HT-29 (cell line): ENCODE measurements around the gene KIF26B. TPM values are rescaled to one million over a fixed set of nuclear protein-coding genes. Genes with fewer than 3 reads are reported as not detected.

Experiments used
- DNase-seq: peaks from one replicate; pipeline ENCODE4 v3.0.0-alpha.2; 2015; ENCODE audit warnings: low spot score
- total RNA-seq: library from RNA; depleted of rRNA; stranded (reverse); fragments of >200 nt; shearing (Covaris generic); gene quantifications from 2 replicates; pipeline ENCODE4 v1.2.3, GENCODE V29; 2014

The KIF26B gene
- total RNA-seq, 1 experiment from 2014 or later = 0.74 TPM

- DNase-seq = no peak
Measured at GRCh38 chr1:245418077-245418476, 263.3 kb downstream of the KIF26B start.

GRCh38 chr1:245419461-245419978 lies 264.7 kb downstream of the KIF26B start:
- DNase-seq = no peak

DNA sequence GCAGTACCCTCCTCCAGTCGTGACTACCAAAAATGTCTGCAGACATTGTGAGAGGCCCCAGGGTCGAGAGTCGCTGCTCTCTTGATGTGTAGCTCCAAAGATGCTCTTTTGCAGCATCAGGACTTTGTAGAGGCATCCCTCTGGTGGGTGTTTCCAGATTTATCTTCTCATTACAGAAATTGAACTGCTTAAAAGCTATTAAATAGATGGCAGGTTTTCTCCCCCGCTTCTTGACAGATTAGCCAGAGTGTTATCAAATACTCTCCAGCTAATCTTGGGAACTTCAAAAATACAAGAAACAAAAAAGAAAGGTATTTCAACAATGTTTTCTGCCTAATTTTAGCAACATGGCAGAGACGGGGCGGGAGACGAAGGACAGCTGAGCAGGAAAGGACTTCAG lies 265.2 kb downstream of the KIF26B start:
- DNase-seq = no peak

- no peak for DNase-seq
Measured at GRCh38 chr1:245420926-245421325, 266.1 kb downstream of the KIF26B start.

GRCh38 chr1:245428681-245429080 lies 273.9 kb downstream of the KIF26B start:
- DNase-seq = no peak

DNA sequence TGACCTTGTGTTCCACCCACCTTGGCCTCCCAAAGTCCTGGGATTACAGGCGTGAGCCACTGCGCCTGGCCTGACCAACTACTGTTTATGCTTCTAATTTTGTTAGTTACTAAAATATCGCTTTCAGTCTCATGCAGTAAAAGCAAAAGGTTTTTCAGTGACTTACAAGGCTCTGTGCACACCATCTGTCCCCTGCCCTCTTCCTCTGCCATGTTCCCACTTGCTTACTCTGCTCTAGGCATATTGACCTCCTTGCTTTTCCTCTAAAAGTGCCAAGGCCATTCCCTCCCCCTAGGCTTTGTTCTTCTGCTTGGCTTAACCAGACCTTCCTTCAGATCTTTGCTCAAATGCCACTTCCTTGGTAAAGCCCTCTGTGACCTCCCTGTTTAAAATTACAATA lies 276.9 kb downstream of the KIF26B start:
- DNase-seq = no peak

GRCh38 chr1:245432228-245432875 lies 277.6 kb downstream of the KIF26B start:
- DNase-seq = no peak

DNA sequence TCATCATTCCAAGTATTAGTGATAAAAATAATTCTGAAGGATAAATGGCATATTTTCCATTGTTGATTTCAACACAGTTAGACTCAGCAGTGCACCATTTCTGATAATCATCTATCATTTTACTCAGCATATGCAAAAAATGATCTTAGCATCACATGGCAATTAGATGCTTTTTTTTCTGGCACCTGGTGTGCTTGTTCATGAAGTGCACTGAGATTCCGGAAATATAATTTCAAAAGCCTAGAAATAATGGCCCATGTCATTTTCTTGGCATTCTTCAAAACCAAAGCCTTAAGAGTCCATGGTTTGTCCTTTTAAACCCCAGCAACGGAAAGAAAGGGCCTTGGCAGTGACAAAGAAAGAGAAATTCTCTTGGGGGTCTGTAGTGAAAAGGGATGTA lies 278.8 kb downstream of the KIF26B start:
- DNase-seq = no peak

DNA sequence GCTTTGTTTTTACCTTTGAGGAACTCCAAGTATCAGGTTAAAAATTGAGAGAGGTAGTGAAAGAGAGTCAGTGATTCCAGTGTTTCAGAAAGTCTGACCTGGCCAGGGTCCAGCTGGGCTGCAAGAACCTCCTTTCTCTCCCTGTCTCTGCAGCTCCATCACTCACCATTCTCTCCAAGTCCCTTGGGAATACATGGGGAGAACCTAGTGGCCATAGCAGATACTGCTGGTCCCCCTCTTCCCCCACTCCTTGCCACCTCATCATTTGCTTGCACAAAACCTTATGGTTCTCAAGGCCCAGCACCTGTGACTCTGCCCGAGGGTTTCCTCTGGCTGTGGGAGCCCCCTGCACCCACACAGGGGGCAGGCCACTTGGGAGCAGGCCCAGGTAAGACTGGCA lies 279.5 kb downstream of the KIF26B start:
- DNase-seq = peak; percentile 5

- no peak for DNase-seq
Measured at GRCh38 chr1:245436407-245436806, 281.6 kb downstream of the KIF26B start.

DNA sequence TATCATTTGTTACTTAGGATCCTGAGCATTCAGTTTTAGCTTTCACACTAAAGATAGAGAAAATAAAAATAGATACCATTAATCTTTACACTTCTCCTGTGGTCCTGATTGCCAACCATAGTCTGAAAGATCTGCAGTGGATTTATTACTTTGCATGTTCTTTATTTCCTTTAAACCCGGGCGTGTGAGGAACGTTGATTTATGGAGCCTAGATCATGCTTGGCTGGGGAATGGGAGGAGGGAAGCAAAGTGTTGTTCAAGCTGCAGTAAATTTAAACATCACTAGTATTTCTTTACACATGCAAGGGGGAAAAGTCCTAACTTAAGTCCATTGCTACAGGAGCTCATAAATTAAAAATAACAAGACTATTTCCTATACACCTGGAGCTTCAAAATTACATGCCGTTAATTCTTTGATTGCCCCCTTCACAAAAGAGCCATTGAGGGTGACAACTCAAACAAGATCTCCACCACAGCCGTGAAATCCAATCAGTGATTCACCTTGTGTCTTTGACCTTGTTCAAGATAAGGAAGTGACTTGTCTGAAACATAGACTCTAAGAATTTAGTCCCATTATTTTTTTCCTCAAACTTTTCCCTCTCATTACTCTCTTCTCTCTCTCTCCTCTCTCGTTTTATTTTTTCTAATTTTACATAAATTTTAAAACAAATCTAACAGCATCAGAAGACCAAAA lies 282.7 kb downstream of the KIF26B start:
- no peak for DNase-seq

DNA sequence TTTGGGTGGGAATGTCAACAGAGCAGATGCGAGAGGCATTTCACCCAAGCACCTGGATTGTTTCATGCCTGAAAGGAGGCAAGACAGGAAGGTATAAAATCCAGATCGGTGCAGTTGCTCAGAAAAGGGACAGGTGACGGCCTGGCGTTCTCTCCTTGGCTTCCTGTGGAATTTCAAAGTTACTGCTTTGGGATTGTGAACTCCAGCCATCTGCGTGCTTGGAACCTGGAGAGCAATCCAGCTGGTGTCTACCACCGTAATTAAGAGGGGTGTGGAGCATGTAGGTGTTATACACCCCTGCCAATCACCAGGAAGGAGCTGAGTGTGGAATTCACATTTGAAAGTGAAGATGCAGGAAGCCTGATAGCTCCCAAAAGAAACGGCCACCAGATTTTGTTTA lies 286.1 kb downstream of the KIF26B start:
- DNase-seq = no peak

- DNase-seq = no peak
Measured at GRCh38 chr1:245441689-245442088, 286.9 kb downstream of the KIF26B start.

DNA sequence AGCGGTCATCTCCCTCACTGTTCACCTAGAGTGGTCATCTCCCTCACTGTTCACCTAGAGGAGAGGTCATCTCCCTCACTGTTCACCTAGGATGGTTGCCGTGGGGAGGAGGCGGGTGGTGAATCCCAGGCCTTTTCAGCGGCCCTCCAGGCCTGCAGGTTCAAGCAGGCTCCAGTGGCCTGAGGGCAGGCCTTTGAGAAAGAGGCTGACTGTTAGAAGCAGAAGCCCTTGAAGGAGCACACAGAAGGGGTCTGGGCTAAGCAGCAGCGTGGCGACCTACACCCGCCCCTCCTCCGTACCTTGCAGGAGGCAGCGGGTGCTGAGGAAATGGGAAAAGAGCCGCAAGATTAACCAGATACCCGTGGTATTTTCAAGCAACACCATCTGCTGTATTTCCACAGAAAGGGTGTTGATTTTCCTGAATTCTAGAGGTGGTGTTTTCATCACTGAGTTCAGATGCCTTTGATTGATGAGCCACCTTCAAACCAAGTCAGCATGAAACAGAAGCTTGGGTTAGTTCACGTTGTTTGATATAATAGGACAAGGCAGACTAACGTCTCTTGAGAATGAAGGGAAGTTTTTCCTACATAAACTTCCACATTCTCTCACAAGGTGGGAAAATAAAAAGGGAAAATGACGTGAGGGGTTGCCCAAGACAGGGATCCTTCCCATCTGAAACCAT lies 289.5 kb downstream of the KIF26B start:
- no peak for DNase-seq

- DNase-seq = no peak
Measured at GRCh38 chr1:245444945-245445344, 290.2 kb downstream of the KIF26B start.

GRCh38 chr1:245448531-245448930 lies 293.7 kb downstream of the KIF26B start:
- no peak for DNase-seq

DNA sequence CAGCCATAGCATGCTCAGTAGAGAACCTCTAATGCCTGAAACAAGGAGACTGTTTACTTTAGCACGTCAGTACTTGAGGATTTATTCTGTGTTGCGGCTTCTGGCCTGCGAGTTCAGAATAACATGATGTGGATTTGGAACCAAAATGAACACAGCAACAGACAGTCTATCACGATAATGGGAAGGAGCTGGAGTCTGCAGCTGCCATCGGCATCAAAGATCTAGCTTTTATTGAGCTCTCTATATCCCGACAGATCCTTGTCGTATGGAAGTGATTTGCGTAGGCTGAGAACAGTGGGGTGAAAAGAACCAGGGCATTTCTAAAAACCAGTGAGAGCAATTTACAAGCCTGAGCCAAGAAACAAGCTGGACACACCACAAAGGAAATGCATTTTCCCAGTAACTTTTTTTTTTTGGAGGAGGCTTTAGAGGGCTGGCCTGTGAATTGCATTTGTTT lies 294.2 kb downstream of the KIF26B start:
- no peak for DNase-seq

- DNase-seq = no peak
Measured at GRCh38 chr1:245453541-245453940, 298.8 kb downstream of the KIF26B start.

- no peak for DNase-seq
Measured at GRCh38 chr1:245454051-245454450, 299.3 kb downstream of the KIF26B start.

DNA sequence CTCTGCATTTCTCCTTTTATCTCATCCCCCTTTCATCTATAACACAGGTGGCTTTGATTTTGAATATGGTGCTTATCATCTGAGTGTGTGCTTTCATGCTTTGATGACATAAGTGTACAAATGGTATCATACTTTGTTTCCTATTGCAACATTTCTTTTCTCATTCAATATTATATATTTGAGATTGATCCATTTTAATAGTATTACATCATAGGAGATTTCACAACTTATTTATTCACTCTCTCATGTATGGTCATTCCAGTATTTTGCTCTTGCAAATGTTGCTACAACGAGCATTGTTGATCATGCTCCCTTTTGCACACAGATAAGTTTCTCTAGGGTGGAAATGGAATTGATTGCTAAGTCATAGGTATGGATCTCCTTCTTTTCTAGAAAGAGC lies 302.8 kb downstream of the KIF26B start:
- DNase-seq = no peak

DNA sequence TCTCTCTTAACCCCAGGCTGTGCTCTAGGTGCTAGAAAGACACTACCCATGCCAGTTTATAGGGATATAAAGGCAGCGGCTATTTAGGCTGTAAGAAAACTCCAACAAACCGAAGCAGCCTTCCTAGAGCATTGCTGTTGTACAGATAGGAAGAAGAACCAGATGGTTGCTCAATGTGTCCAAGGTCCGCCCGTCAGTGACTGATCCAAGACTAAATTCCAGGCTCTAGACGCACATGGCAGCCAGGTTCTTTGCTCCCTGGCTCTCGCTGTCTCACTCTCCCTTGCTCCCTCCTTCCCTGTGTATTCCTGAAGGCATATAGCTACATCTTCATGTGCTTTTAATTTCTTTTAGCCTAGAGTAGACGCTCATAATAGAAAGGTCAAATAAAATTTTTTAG lies 303.4 kb downstream of the KIF26B start:
- DNase-seq = no peak

GRCh38 chr1:245458761-245459174 lies 304.0 kb downstream of the KIF26B start:
- DNase-seq = no peak

DNA sequence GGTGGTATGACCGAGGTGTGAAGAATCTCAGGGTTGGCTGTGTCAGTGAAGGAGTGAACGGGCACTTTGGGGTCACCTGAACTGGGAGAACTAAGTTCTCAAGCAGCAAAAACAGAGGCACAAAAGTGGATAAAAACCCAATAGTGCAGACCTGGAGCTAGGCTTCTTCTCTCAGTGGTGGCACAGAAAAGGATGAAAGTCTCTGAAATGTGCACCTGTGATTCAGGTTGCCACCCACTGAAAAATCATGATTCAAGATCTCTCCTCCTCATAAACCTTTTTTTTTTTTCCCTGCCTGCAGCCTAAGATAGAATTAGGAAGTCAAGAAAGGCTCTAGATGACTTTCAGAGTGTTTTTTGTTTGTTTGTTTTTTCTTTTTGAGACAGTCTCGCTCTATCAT lies 304.8 kb downstream of the KIF26B start:
- no peak for DNase-seq
